Stimulated activated CD8-positive, alpha-beta memory T cell treated with anti-CD3 and anti-CD28 coated beads, Interleukin-4, amount 100 ng/mL, for 48 hours (primary cell): ENCODE measurements around the gene EOMES.

Experiments used
- DNase-seq: peaks from one replicate; pipeline ENCODE4 v3.0.0-alpha.2; 2020

EOMES gene

GRCh38 chr3:27719314-27720003 lies 2.7 kb downstream of the EOMES start:
- DNase-seq: no peak

- no peak for DNase-seq
These were observed 3.7 kb downstream of the EOMES start for GRCh38 chr3:27718459-27718858.

GRCh38 chr3:27717200-27717852 lies 4.8 kb downstream of the EOMES start:
- no peak for DNase-seq

GRCh38 chr3:27716309-27716708 lies 5.8 kb downstream of the EOMES start:
- no peak for DNase-seq

- no peak for DNase-seq
These were observed 6.3 kb downstream of the EOMES start for GRCh38 chr3:27715863-27716262.

GRCh38 chr3:27715454-27715806 lies 6.7 kb downstream of the EOMES start:
- no peak for DNase-seq

GRCh38 chr3:27714692-27715453 lies 7.2 kb downstream of the EOMES start:
- peak; percentile 59 for DNase-seq

- DNase-seq: no peak
These were observed 8.0 kb downstream of the EOMES start for GRCh38 chr3:27714146-27714526.

- no peak for DNase-seq
These were observed 8.5 kb downstream of the EOMES start for GRCh38 chr3:27713435-27714145.

- no peak for DNase-seq
These were observed 9.1 kb downstream of the EOMES start for GRCh38 chr3:27713078-27713423.

- DNase-seq: peak; percentile 81
These were observed 9.7 kb downstream of the EOMES start for GRCh38 chr3:27712136-27713077.

GRCh38 chr3:27708250-27708649 lies 13.9 kb downstream of the EOMES start:
- no peak for DNase-seq

- no peak for DNase-seq
These were observed 23.1 kb downstream of the EOMES start for GRCh38 chr3:27699067-27699466.

- no peak for DNase-seq
These were observed 25.2 kb downstream of the EOMES start for GRCh38 chr3:27696906-27697305.

GRCh38 chr3:27695636-27696035 lies 26.5 kb downstream of the EOMES start:
- no peak for DNase-seq

- DNase-seq: no peak
These were observed 34.1 kb downstream of the EOMES start for GRCh38 chr3:27688053-27688452.

- no peak for DNase-seq
These were observed 35.5 kb downstream of the EOMES start for GRCh38 chr3:27686642-27687041.

GRCh38 chr3:27685474-27685873 lies 36.6 kb downstream of the EOMES start:
- no peak for DNase-seq

- no peak for DNase-seq
These were observed 37.8 kb downstream of the EOMES start for GRCh38 chr3:27684302-27684701.

GRCh38 chr3:27681249-27681748 lies 40.8 kb downstream of the EOMES start:
- DNase-seq: no peak

GRCh38 chr3:27680517-27681246 lies 41.4 kb downstream of the EOMES start:
- DNase-seq: no peak

GRCh38 chr3:27679691-27680090 lies 42.4 kb downstream of the EOMES start:
- DNase-seq: no peak
